Keratinocyte (primary cell): ENCODE data around the gene SLCO3A1. TPM values are rescaled to one million over a fixed set of nuclear protein-coding genes. Genes with fewer than 3 reads are reported as not detected.
A peak's percentile ranks its signal among the peaks of the same experiment; 100 is the strongest.

Experiments used
- DNase-seq: peaks from one replicate; pipeline ENCODE4 v3.0.0-alpha.2; 2011; ENCODE audit warnings: low read depth, missing footprints, low spot score
- FAIRE-seq: peaks from 2 replicates; lab custom pipeline; 2011; peaks lifted over from hg19 to GRCh38; lab: Jason Lieb, UNC
- H2AFZ ChIP-seq: 2 replicates; pipeline ENCODE4 v1.6.0; 2012; ENCODE audit warnings: low read length, control low read depth, inconsistent platforms; ENCODE audit not compliant: control insufficient read depth
- H3K27ac ChIP-seq: 2 replicates; pipeline ENCODE4 v1.5.1; 2011; ENCODE audit warnings: low read length; ENCODE audit not compliant: control insufficient read depth, insufficient read depth
- H3K27me3 ChIP-seq: 3 replicates; pipeline ENCODE4 v1.6.0; 2011; ENCODE audit warnings: low read length; ENCODE audit not compliant: control insufficient read depth, insufficient read depth; ENCODE audit errors: extremely low read depth
- H3K36me3 ChIP-seq, 2 experiments: 2 replicates in 1 of 2; 3 replicates in 1 of 2; pipeline ENCODE4 v1.5.1; 2011; ENCODE audit warnings: low read length in 2 of 2, mild to moderate bottlenecking in 1 of 2; ENCODE audit not compliant: control insufficient read depth in 2 of 2, insufficient read depth in 2 of 2; ENCODE audit errors: extremely low read depth in 1 of 2
- H3K4me1 ChIP-seq: 3 replicates; pipeline ENCODE4 v1.5.1; 2011; ENCODE audit warnings: low read length; ENCODE audit not compliant: control insufficient read depth, insufficient read depth; ENCODE audit errors: extremely low read depth
- H3K4me2 ChIP-seq: 3 replicates; pipeline ENCODE4 v1.6.0; 2011; ENCODE audit warnings: low read depth, low read length; ENCODE audit not compliant: control insufficient read depth, insufficient read depth; ENCODE audit errors: extremely low read depth
- H3K4me3 ChIP-seq, 3 experiments: fragments of 200-600 bp in 1 of 3; sonication (generic) in 1 of 3; 2 replicates in 2 of 3; 3 replicates in 1 of 3; pipeline ENCODE4 v1.5.1; 2011 to 2016; ENCODE audit warnings: low read length in 3 of 3, mild to moderate bottlenecking in 3 of 3, control low read depth in 2 of 3, inconsistent platforms in 1 of 3, low read depth in 1 of 3, mixed read lengths in 1 of 3, mixed run types in 1 of 3, moderate library complexity in 1 of 3; ENCODE audit not compliant: control insufficient read depth in 2 of 3, insufficient read depth in 2 of 3; ENCODE audit errors: extremely low read depth in 1 of 3
- H3K79me2 ChIP-seq: 2 replicates; pipeline ENCODE4 v1.6.0; 2012; ENCODE audit warnings: low read length; ENCODE audit not compliant: control insufficient read depth, insufficient read depth
- H3K9ac ChIP-seq: 3 replicates; pipeline ENCODE4 v1.6.0; 2011; ENCODE audit warnings: low read length; ENCODE audit not compliant: control insufficient read depth, insufficient read depth; ENCODE audit errors: extremely low read depth
- H3K9me1 ChIP-seq: 3 replicates; pipeline ENCODE4 v1.6.0; 2011; ENCODE audit warnings: low read length; ENCODE audit not compliant: control insufficient read depth, insufficient read depth; ENCODE audit errors: extremely low read depth
- H3K9me3 ChIP-seq: 2 replicates; pipeline ENCODE4 v1.5.1; 2012; ENCODE audit warnings: low read depth, low read length; ENCODE audit not compliant: control insufficient read depth
- H4K20me1 ChIP-seq: 3 replicates; pipeline ENCODE4 v1.6.0; 2011; ENCODE audit warnings: low read length; ENCODE audit not compliant: control insufficient read depth, insufficient read depth; ENCODE audit errors: extremely low read depth
- EZH2 ChIP-seq: IDR thresholded peaks from one replicate; pipeline ENCODE4 v1.6.1; 2012; ENCODE audit warnings: inconsistent platforms, mild to moderate bottlenecking, low read length, moderate library complexity
- dilution Hi-C: fragments of 300-500 bp; cut with MboI; formaldehyde crosslinking; loops from one replicate; pipeline ENCODE4 v1.7.0; 2020; ENCODE audit warnings: low sequenced_read_pairs; ENCODE audit not compliant: extremely low pct_ligation_motif_present
- polyA plus RNA-seq, 5 experiments: library from polyadenylated mRNA; depleted of rRNA in 3 of 5; stranded (reverse) in 3 of 5; stranded (forward) in 1 of 5; unstranded in 1 of 5; fragments of >200 nt; gene quantifications; 1 replicate in 1 of 5; 2 replicates in 3 of 5; 3 replicates in 1 of 5; pipeline versions ENCODE4 v1.2.1 to v1.2.3, GENCODE V29; 2011 to 2012; ENCODE audit warnings: missing spikeins in 2 of 5, low read depth in 1 of 5, low replicate concordance in 1 of 5
- TF ChIP-seq, protein P1 (sequence below), 3 experiments: IDR thresholded peaks in 1 of 3; conservative IDR thresholded peaks in 1 of 3; optimal IDR thresholded peaks in 1 of 3; 2 replicates in 2 of 3; 3 replicates in 1 of 3; pipeline versions ENCODE3 to v1.5.1; 2011; ENCODE audit warnings: low read length in 3 of 3, mild to moderate bottlenecking in 3 of 3, moderate library complexity in 2 of 3, control low read depth in 1 of 3, inconsistent platforms in 1 of 3; ENCODE audit not compliant: insufficient read depth in 2 of 3; ENCODE audit errors: extremely low read depth in 1 of 3

Gene SLCO3A1
- polyA plus RNA-seq, 1 donor (not counting 4 experiments of a cell fraction or from before 2014, with no cell fraction given) = 21.3 TPM

DNA sequence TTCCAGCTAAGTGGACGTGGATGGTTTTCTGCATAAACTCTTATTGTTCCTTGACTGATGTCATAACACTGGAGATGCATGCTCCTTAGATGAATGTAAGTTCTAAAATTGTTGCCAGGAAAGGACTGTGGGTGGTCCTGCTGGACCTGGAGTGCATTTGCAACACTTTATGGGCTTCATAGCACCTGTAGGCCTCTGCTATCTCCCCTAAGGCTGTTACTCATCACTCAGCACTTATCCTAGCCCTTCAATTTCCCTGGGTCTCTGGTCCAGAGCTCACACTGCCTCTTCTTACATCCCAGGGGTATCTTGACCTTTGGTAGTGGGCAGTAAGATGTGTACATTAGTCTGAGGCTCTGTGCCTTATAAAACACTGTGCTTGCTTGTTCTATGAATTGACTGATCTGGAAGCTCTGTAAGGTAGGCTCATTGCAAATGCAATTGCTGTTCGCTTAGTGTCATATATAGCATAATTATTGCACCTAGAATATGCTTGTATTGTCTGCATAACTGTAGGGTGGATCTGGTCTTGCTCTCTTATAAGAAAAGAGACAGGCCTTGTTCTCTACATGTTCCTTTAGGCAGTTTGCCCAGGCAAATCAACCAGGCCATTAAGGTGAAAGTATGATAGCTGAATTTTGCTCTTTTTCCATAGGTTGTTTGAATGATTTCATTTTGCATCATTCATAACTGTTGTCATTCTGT, 35.8 kb downstream of the SLCO3A1 start:
- no peaks in the 10 kb centered on the region for H4K20me1 ChIP-seq
- H3K4me1 ChIP-seq = peaks cover 27% of the 10 kb centered on the region
- H3K4me2 ChIP-seq = no peak overlapping the region
- H2AFZ ChIP-seq = no peak overlapping the region
- H3K9me1 ChIP-seq = no peaks in the 10 kb centered on the region
- no peak for FAIRE-seq
- no peak for DNase-seq
- H3K9ac ChIP-seq = no peak overlapping the region
- no peaks in the 10 kb centered on the region for H3K36me3 ChIP-seq
- H3K27me3 ChIP-seq = no peaks in the 10 kb centered on the region
- H3K79me2 ChIP-seq = peaks cover 44% of the 10 kb centered on the region
- no peak for TF ChIP-seq EZH2
- no peaks in the 10 kb centered on the region for H3K9me3 ChIP-seq
- no peak overlapping the region for H3K27ac ChIP-seq
- H3K4me3 ChIP-seq = no peak overlapping the region
- dilution Hi-C loops = no loop called here

DNA sequence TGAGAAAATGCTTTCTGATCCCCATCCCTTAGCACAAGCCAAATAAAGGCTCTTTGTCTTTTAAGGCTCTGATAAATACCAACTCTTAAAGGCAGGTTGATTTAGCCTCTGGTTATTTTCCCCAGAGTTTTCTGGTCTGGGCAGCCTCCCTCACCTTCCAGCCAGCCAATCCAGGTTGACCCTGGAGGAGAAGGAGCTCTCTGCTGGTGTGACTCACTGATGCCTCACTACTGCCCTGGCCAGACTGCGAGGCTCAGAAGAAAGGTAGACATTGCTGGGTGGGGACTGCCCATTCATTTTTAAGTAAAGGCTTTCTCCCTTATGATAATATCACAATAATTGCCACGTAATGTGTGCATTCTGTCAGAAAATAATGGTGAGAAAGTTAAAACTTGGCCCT, 37.1 kb downstream of the SLCO3A1 start:
- Histone ChIP-seq H3K4me3 (peak overlapping the region in 2 of 3 experiments; percentile 8 to 26), H2AFZ (no peak overlapping the region), H3K9me1 (no peaks in the 10 kb centered on the region), H3K36me3 (no peaks in the 10 kb centered on the region), H3K79me2 (peaks cover 44% of the 10 kb centered on the region), H3K4me2 (peak overlapping the region; percentile 65), H3K4me1 (peaks cover 40% of the 10 kb centered on the region), H3K27me3 (no peaks in the 10 kb centered on the region), H3K9ac (peak overlapping the region; percentile 29), H3K9me3 (no peaks in the 10 kb centered on the region), H3K27ac (peak overlapping the region; percentile 79), H4K20me1 (no peaks in the 10 kb centered on the region)
- dilution Hi-C loops = no loop called here
- TF ChIP-seq, protein P1, sequence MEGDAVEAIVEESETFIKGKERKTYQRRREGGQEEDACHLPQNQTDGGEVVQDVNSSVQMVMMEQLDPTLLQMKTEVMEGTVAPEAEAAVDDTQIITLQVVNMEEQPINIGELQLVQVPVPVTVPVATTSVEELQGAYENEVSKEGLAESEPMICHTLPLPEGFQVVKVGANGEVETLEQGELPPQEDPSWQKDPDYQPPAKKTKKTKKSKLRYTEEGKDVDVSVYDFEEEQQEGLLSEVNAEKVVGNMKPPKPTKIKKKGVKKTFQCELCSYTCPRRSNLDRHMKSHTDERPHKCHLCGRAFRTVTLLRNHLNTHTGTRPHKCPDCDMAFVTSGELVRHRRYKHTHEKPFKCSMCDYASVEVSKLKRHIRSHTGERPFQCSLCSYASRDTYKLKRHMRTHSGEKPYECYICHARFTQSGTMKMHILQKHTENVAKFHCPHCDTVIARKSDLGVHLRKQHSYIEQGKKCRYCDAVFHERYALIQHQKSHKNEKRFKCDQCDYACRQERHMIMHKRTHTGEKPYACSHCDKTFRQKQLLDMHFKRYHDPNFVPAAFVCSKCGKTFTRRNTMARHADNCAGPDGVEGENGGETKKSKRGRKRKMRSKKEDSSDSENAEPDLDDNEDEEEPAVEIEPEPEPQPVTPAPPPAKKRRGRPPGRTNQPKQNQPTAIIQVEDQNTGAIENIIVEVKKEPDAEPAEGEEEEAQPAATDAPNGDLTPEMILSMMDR (optimal IDR thresholded peaks at IDR 0.05 in 1 of 3, IDR thresholded peaks at IDR 0.05 in 1 of 3, conservative IDR thresholded peaks at IDR 0.05 in 1 of 3; ENCODE audit: extremely low read depth in 1 of 3, insufficient read depth in 2 of 3, low read length in 3 of 3) = no peak
- FAIRE-seq = peak; percentile 99
- peak; percentile 32 for DNase-seq
